HuH-7.5 (cell line): ENCODE results near the gene SCRN1.

ENCODE experiments used
- DNase-seq: peaks from one replicate; pipeline ENCODE4 v3.0.0; 2011; ENCODE audit warnings: low spot score

Gene SCRN1

DNA sequence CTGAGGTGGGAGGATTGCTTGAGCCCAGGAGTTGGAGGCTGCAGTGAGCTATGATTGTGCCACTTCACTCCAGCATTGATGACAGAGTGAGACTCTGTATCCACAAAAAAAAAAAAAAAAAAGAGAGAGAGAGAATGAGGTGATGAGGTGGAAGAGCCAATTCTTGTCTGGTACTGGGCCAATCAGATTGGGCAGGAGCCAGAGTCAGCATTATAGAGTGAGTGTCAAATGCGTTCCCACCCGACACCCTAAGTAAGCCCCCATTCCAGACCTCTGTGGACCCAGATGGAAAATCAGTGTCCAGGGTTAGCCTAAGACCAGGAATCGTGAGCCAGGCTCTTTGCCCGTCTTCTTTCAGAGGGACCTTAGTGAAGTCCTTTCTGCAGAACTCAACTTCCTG, 99.3 kb downstream of the SCRN1 start:
- DNase-seq = no peak

DNA sequence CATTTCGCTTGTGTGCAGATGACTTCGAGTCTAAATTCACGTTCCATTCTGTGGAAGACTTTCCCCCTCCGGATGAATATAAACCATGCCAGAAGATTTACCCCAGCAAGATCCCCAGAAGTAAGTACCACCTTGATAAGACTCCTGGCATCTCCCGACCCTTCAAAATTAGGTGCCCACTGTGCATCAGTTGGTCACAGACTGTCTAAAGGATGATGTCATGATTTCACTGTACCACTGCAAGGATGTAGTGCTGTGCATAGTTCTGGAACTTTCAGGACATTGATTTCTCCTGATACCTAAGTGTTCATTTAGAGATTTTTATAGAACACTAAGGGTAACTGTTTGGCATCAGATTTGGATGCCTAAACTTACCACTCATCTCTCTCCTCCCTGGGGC, 100.3 kb downstream of the SCRN1 start:
- DNase-seq = no peak

GRCh38 chr7:29888006-29888405, 101.6 kb downstream of the SCRN1 start:
- DNase-seq = no peak

DNA sequence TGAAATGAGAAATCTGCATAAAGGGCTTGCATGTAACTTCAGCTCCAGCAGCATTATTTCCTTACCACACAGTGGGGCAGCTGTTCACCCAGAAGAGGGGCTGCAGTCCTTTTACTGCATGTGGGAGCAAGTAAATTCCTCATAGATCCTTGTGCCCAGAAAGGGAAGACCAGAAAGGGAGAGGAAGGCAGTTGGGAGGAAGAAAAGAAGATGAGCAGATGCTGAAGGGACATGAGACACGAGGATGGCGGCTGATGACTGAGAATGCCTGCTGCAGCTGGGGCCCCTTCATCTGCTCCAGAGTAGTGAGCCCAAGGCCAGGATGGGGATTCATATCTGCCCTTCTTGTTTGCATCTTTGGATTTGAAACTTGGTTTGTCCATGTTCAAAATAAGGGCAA, 102.8 kb downstream of the SCRN1 start:
- DNase-seq = no peak

- no peak for DNase-seq
Measured at GRCh38 chr7:29885626-29886025, 104.0 kb downstream of the SCRN1 start.

- no peak for DNase-seq
Measured at GRCh38 chr7:29884399-29885272, 105.0 kb downstream of the SCRN1 start.

- no peak for DNase-seq
Measured at GRCh38 chr7:29883462-29884398, 105.9 kb downstream of the SCRN1 start.

DNA sequence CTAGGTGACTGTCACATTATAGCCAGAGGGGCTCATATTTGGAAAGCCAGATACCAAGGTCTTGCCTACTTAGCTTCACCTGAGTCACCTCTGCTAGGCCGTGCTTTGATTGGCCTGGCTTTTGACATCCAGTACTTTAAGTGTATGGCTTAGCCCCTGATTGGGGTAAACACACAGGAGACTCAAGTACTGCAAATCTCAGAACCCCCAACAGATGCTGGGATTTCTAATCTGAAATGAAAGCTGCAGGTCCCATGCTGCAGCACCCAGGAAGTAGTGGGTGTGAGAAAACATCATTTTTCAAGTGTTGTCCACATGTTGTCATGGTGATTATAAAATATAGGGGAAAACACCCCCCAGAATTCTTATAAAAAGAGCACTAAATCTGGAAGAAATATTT, 107.1 kb downstream of the SCRN1 start:
- DNase-seq = no peak

- DNase-seq = no peak
Measured at GRCh38 chr7:29881724-29882123, 107.9 kb downstream of the SCRN1 start.

GRCh38 chr7:29879609-29880008, 110.0 kb downstream of the SCRN1 start:
- no peak for DNase-seq

DNA sequence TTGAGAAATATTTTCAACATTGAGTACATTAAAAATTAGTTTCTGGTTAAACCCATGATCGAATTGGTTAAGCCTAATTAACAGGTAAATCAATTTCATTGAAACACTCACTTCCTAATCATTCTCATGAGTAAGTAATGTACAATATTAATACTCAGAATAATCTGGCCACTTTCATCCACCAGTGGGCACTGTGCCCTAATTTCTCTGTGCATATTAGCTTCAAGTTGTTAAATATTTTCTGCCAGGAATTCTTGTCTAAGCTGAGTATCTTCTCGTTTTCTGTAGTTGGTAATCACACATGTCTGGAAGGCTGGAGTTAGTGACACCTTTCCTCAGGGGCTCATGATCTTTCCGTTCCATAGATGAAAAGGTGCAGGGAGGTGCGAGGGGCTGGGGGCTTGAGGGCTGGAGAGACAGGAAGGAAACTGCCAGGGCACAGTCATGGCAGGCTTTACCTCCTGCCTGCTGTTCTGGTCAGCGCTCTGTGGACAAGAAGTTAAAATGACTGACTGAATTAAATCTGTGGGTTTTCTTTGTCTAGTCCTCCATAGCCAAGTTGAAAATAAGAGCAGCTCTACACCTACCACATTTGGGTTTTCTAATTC, 111.4 kb downstream of the SCRN1 start:
- DNase-seq = no peak

GRCh38 chr7:29877196-29877595, 112.4 kb downstream of the SCRN1 start:
- no peak for DNase-seq

DNA sequence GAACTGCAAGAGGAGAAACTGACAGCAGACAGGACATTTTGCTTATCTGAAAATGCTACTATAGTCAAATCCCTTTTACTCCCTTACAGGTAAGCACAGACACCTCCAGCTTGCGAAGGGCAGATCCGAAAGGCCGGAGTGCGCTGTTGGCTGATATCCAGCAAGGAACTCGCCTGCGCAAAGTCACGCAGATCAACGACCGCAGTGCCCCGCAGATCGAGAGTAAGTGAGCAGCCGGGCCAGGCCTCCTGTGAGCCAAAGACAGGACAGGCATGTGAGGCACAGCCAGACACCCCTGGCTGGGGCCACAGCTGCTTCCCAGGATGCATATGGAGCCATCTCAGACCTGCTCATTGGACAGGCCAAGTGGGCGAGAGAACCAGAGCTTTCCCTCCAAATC, 113.9 kb downstream of the SCRN1 start:
- DNase-seq = no peak

GRCh38 chr7:29873644-29874294, 115.8 kb downstream of the SCRN1 start:
- no peak for DNase-seq

DNA sequence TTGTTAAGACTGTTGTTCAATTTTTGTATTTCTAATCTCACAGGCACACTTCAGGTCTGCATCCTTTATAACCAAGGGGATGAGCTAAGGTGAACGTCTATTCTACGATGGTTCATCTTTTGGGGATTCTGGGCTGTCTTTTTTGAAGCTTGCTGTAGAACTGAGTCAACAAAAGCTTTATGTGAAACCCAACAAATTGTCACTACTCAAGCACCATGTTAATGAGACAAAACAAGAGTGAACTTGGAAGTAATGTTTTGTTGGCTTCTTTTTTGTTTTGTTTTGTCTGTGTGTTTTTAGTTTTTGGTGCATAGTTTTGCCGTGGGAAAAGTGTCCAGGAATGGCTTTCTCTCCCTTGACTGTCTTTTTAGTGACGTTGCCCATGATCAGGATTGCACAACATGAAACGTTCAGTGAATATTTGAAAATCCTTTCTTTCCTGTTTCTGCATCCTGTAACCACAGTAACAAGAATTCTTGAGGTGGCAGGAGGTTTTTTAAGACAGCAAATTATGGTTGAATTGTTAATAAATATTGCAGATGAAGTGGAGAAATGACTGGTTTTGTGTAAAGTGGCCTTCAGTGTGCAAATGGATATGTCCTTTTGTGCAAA, 117.7 kb downstream of the SCRN1 start:
- no peak for DNase-seq
